Progenitor cell of endocrine pancreas (in vitro differentiated cells): Measurements from ENCODE around the gene UNC13D. TPM values are rescaled to one million over a fixed set of nuclear protein-coding genes. Genes with fewer than 3 reads are reported as not detected.
"Not testable (repeated sequence)": the region's sequence is repeated elsewhere in the genome, so short reads cannot be mapped to it uniquely, and the experiment has no call there.

ENCODE experiments used
- DNase-seq: peaks from one replicate; pipeline ENCODE4 v3.0.0; 2021; ENCODE audit warnings: low spot score; ENCODE audit not compliant: unreplicated experiment
- H3K27ac Mint-ChIP-seq: 2 replicates; pipeline ENCODE4 v1.8.0; 2021; ENCODE audit warnings: mild to moderate bottlenecking, moderate library complexity, mixed read lengths
- H3K27me3 Mint-ChIP-seq: 2 replicates; pipeline ENCODE4 v1.8.0; 2021; ENCODE audit warnings: mixed read lengths
- H3K36me3 Mint-ChIP-seq: 2 replicates; pipeline ENCODE4 v1.8.0; 2022; ENCODE audit warnings: mixed read lengths; ENCODE audit not compliant: insufficient read depth
- H3K4me1 Mint-ChIP-seq: 2 replicates; pipeline ENCODE4 v1.8.0; 2021; ENCODE audit warnings: low read depth, mixed read lengths
- H3K4me3 Mint-ChIP-seq: 2 replicates; pipeline ENCODE4 v1.8.0; 2021; ENCODE audit warnings: low read depth, mild to moderate bottlenecking, moderate library complexity, mixed read lengths
- H3K9me3 Mint-ChIP-seq: 2 replicates; pipeline ENCODE4 v1.8.0; 2021; ENCODE audit warnings: low read depth, mixed read lengths
- total RNA-seq: library from RNA; stranded (reverse); gene quantifications from 2 replicates; pipeline ENCODE4 v1.2.1, GENCODE V29; 2021
- TF ChIP-seq, protein P1 (sequence below): fragments of 200-600 bp; sonication (generic); IDR thresholded peaks from one replicate; pipeline ENCODE4 v1.5.0; 2021; ENCODE audit warnings: antibody characterized with exemption, mild to moderate bottlenecking; ENCODE audit not compliant: unreplicated experiment

UNC13D gene
- total RNA-seq, 1 donor from 2014 or later = 2.7 TPM

DNA sequence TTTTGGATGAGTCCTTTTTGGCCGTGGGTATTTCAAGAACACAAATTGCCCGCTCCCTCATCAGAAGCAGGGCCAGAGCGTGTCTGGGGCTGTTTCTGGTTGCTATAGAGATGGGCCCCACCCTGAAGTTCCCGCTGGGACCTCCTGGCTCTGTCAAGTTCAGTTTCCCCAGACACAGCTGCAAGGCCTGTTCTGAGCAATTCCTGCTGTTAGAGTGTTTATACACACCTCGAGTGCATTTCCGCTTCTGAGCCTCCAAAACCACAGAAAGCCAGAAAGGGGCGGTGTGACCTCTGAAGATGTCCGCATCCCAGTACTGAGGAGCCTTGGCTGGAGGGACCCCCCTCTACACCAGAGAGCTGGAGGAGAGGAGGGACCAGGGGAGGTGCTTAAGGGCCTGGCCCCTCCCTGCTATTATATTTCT is 20.3 kb upstream of the UNC13D start:
- Mint-ChIP-seq H3K9me3 (no peaks in the 10 kb centered on the region), H3K4me1 (no peaks in the 10 kb centered on the region), H3K27ac (no peak overlapping the region), H3K4me3 (no peak overlapping the region), H3K36me3 (no peaks in the 10 kb centered on the region), H3K27me3 (no peaks in the 10 kb centered on the region)
- DNase-seq = no peak
- TF ChIP-seq, protein P1, sequence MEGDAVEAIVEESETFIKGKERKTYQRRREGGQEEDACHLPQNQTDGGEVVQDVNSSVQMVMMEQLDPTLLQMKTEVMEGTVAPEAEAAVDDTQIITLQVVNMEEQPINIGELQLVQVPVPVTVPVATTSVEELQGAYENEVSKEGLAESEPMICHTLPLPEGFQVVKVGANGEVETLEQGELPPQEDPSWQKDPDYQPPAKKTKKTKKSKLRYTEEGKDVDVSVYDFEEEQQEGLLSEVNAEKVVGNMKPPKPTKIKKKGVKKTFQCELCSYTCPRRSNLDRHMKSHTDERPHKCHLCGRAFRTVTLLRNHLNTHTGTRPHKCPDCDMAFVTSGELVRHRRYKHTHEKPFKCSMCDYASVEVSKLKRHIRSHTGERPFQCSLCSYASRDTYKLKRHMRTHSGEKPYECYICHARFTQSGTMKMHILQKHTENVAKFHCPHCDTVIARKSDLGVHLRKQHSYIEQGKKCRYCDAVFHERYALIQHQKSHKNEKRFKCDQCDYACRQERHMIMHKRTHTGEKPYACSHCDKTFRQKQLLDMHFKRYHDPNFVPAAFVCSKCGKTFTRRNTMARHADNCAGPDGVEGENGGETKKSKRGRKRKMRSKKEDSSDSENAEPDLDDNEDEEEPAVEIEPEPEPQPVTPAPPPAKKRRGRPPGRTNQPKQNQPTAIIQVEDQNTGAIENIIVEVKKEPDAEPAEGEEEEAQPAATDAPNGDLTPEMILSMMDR = no peak

DNA sequence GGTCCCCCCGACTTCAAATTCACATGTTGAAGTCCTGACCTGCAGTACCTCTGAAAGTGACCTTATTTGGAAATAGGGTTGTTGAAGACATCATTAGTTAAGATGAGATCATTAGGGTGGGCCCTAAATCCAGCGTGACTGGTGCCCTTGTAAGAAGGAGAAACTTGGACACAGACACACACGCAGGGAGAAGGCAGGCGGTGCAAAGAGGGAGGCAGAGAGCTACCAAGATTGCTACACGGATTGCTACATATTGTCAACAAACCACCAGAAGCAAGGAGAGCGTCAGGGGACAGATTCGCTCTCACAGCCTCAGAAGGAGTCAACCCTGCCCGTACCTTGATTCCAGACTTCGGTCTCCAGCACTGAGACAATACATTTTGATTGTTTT is 17.7 kb upstream of the UNC13D start:
- TF ChIP-seq, protein P1 = no peak
- no peaks in the 10 kb centered on the region for H3K27me3 Mint-ChIP-seq

DNA sequence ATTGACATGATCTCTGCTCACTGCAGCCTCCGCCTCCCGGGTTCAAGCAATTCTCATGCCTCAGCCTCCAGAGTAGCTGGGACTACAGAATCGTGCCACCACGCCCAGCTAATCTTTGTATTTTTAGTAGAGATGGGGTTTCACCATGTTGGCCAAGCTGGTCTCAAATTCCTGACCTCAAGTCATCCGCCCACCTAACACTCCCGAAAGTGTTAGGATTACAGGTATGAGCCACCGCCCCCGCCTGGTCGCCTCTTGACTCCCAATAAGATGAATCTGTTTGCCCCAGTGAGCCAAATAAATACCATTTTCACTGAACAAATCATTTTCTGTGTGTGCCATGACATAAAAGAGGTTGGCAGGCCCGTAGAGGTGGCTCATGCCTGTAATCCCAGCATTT is 15.2 kb upstream of the UNC13D start:
- H3K4me3 Mint-ChIP-seq, H3K9me3 Mint-ChIP-seq, H3K27ac Mint-ChIP-seq: not testable (repeated sequence)

More for the DNA sequence above, 17.7 kb upstream of the UNC13D start:
- no peaks in the 10 kb centered on the region for H3K36me3 Mint-ChIP-seq
- no peaks in the 10 kb centered on the region for H3K9me3 Mint-ChIP-seq
- no peaks in the 10 kb centered on the region for H3K4me1 Mint-ChIP-seq
- peak overlapping the region; percentile 54 for H3K27ac Mint-ChIP-seq
- no peak for DNase-seq
- H3K4me3 Mint-ChIP-seq = no peak overlapping the region

DNA sequence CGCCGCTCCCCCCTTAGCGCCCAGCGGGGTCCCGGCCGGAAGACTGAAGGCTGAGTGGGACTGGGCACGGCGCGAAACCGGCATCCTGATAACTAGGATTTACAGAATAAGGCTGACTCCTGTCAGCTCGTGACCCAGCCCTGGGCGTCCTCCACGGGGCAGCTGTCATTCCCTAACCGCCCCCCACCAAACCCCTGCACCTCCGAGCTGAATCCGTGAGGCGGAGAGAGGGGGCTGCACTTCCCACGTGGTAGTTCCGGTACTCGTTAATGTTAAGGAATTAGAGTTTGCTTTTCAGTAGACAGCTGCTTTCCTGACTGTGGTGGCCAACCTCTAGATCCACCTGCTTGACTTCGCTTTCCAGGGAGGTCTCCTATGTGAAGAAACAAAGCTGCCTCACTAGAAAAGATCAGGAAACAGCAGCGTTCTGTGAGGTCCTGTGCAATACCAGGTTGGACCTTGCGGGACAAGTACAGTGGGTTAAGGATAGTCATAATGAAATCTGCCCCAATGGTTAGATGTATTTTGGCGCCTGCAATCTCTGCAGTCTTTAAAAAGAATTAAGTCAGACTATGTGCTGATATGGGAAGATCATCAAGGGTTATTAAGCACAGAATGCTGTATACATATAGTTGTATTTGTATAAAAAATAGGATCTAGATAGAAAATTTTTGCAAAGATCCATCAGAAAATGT is 12.0 kb upstream of the UNC13D start:
- TF ChIP-seq, protein P1 = peak; percentile 2
- Mint-ChIP-seq H3K4me1 (peaks cover 11% of the 10 kb centered on the region), H3K9me3 (no peaks in the 10 kb centered on the region), H3K27me3 (no peaks in the 10 kb centered on the region), H3K27ac (peak overlapping the region; percentile 95), H3K36me3 (no peaks in the 10 kb centered on the region), H3K4me3 (no peak overlapping the region)
- DNase-seq = no peak

More for the DNA sequence above, 15.2 kb upstream of the UNC13D start:
- not testable (repeated sequence) for H3K27me3 Mint-ChIP-seq, H3K4me1 Mint-ChIP-seq, H3K36me3 Mint-ChIP-seq, DNase-seq

DNA sequence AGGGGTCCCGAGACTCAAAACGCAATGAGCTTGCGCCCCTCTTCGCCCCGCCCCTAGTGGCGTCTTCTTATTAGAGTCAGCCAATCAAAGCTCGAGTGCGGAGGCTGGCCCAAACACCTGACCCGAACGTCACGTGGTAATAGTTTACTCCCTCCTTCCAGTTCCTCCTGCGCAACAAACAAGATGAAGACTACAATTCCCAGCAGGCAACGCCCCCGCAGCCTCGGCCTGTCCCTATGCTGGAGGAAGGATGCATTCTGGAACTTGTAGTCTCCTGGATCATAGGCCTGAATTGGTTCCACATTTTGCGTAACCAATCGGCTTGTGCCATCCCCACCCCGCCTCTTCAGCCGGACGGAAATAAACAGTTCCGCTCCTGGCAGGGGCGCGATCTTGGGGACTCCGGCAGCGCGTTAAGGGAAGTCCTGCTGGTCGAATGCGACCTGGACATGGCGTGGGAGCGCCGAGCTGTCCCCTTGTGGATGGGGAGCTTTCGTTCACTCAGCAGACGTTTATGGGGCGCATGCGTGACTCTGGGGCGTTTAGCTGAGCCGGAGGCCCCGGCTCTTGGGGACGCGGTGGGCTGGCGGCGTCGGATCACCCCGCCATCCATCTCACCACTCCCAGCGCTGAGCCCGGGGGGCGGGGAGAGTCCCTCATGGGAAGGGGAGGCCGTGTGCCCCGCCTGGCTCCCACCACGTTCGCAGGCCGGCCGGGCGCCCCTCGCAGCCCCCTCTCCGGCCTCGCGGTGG is 11.3 kb upstream of the UNC13D start, which contains the start of gene WBP2:
Gene WBP2 (minus strand): TSS at position 26 of the 752 bp plus-strand sequence. CDS start 38 bp downstream, outside the sequence.
- Mint-ChIP-seq H3K36me3 (no peaks in the 10 kb centered on the region), H3K4me3 (no peak within 1 kb of the TSS), H3K27ac (peak within 1 kb of the TSS; percentile 95), H3K9me3 (no peaks in the 10 kb centered on the region), H3K4me1 (peaks cover 11% of the 10 kb centered on the region), H3K27me3 (no peaks in the 10 kb centered on the region)
- TF ChIP-seq, protein P1 = peak; percentile 62
- peak; percentile 94 for DNase-seq
